Measurements from ENCODE around the gene NT5DC2.

The NT5DC2 gene

GRCh38 chr3:52509753-52510328, 23.8 kb downstream of the NT5DC2 start:
- no peak for DNase-seq (ENCODE audit: low spot score)

GRCh38 chr3:52507359-52507758, 26.3 kb downstream of the NT5DC2 start:
- no peak for DNase-seq (ENCODE audit: low spot score)

GRCh38 chr3:52506266-52506966, 27.2 kb downstream of the NT5DC2 start:
- no peak for DNase-seq (ENCODE audit: low spot score)

- DNase-seq (ENCODE audit: low spot score), result no peak
These were observed 28.7 kb downstream of the NT5DC2 start for GRCh38 chr3:52504977-52505376.

GRCh38 chr3:52503788-52504424, 29.8 kb downstream of the NT5DC2 start:
- no peak for DNase-seq (ENCODE audit: low spot score)

GRCh38 chr3:52502808-52503350, 30.8 kb downstream of the NT5DC2 start:
- no peak for DNase-seq (ENCODE audit: low spot score)

GRCh38 chr3:52502001-52502400, 31.7 kb downstream of the NT5DC2 start:
- DNase-seq (ENCODE audit: low spot score), result no peak

GRCh38 chr3:52501046-52501445, 32.6 kb downstream of the NT5DC2 start:
- DNase-seq (ENCODE audit: low spot score), result no peak

- no peak for DNase-seq (ENCODE audit: low spot score)
These were observed 35.3 kb downstream of the NT5DC2 start for GRCh38 chr3:52498137-52499054.

GRCh38 chr3:52495777-52496602, 37.7 kb downstream of the NT5DC2 start:
- no peak for DNase-seq (ENCODE audit: low spot score)

- DNase-seq (ENCODE audit: low spot score), result no peak
These were observed 38.7 kb downstream of the NT5DC2 start, which contains the start of gene STAB1 for GRCh38 chr3:52494886-52495495. Gene STAB1, plus strand, starts transcription at chr3:52495338. Its CDS starts 76 bp downstream, at chr3:52495414.

- DNase-seq (ENCODE audit: low spot score), result no peak
These were observed 39.2 kb downstream of the NT5DC2 start for GRCh38 chr3:52494445-52494844.

GRCh38 chr3:52493232-52494017, 40.2 kb downstream of the NT5DC2 start:
- DNase-seq (ENCODE audit: low spot score), result no peak

GRCh38 chr3:52492059-52492458, 41.6 kb downstream of the NT5DC2 start:
- DNase-seq (ENCODE audit: low spot score), result no peak

GRCh38 chr3:52490939-52491526, 42.6 kb downstream of the NT5DC2 start:
- DNase-seq (ENCODE audit: low spot score), result no peak

- no peak for DNase-seq (ENCODE audit: low spot score)
These were observed 43.4 kb downstream of the NT5DC2 start for GRCh38 chr3:52490035-52490938.

- no peak for DNase-seq (ENCODE audit: low spot score)
These were observed 44.2 kb downstream of the NT5DC2 start for GRCh38 chr3:52489453-52489852.

GRCh38 chr3:52488746-52489145, 44.9 kb downstream of the NT5DC2 start:
- DNase-seq (ENCODE audit: low spot score), result no peak
